ENCODE data around the gene NCKAP5.

DNA sequence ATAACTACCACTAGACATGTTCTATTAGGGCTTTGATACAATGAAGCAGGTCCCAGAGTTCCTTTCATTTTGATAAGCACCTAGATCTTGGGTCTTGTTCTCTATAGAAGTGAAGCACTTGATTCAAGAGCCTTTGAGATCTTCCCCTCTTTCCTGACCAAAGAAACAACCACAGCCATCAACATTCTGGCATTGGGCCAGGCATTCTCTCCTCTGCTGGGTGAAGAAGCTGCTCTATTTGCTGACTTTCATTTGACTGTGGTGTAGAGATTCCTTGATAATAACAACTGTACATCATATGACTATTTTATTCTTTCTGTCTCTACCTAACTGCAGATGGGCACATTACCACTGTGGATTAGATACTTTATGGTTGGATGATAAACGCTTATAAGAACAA, 801.7 kb downstream of the NCKAP5 start:
- no peak for TF ChIP-seq MYC (IDR thresholded peaks at IDR 0.05; ENCODE audit: low read depth, low read length)
- TF ChIP-seq, protein P1, sequence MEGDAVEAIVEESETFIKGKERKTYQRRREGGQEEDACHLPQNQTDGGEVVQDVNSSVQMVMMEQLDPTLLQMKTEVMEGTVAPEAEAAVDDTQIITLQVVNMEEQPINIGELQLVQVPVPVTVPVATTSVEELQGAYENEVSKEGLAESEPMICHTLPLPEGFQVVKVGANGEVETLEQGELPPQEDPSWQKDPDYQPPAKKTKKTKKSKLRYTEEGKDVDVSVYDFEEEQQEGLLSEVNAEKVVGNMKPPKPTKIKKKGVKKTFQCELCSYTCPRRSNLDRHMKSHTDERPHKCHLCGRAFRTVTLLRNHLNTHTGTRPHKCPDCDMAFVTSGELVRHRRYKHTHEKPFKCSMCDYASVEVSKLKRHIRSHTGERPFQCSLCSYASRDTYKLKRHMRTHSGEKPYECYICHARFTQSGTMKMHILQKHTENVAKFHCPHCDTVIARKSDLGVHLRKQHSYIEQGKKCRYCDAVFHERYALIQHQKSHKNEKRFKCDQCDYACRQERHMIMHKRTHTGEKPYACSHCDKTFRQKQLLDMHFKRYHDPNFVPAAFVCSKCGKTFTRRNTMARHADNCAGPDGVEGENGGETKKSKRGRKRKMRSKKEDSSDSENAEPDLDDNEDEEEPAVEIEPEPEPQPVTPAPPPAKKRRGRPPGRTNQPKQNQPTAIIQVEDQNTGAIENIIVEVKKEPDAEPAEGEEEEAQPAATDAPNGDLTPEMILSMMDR (IDR thresholded peaks at IDR 0.05; ENCODE audit: low read depth, low read length) = no peak
- TF ChIP-seq POLR2A (IDR thresholded peaks at IDR 0.05; ENCODE audit: extremely low read depth, insufficient read length) = no peak
- TF ChIP-seq, protein P2, sequence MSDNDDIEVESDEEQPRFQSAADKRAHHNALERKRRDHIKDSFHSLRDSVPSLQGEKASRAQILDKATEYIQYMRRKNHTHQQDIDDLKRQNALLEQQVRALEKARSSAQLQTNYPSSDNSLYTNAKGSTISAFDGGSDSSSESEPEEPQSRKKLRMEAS (IDR thresholded peaks at IDR 0.05; ENCODE audit: low read depth, low read length) = no peak

Data from NB4 (cell line).